ENCODE results near the gene ATP10D. TPM values are rescaled to one million over a fixed set of nuclear protein-coding genes. Genes with fewer than 3 reads are reported as not detected.

Gene ATP10D
- total RNA-seq, 4 donors from 2014 or later = 32.4 to 65.6 (median 39.3) TPM

DNA sequence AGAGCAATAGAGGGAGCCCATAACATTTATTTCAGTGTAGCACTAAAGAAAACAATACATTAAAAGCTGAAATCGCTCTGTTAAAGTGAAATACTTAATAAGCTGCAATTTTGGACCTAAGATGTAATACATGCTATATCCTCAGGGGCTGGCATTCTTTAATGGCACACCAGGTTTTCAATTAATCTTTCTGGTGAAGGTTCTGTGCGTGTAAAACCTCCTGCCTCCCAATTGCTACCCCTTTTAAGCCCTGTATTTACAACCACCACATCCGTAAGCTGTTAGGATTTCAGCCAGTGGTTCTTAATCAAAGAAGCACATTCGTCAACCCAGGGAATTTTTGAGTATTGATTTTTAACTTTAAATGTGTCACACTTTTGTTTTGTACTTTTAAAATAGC is 14.0 kb upstream of the ATP10D start:
- intact Hi-C loops (cut with DNase I; ENCODE audit: low total_unique reads) = no loop called here
- WGBS, 2 donors = 35 to 47% methylated on average over 4 of the region's 4 CpGs
- no peak for DNase-seq (ENCODE audit: low spot score in 2 of 2)
- TF ChIP-seq POLR2A (IDR thresholded peaks at IDR 0.05) = no peak
- TF ChIP-seq, protein P1, sequence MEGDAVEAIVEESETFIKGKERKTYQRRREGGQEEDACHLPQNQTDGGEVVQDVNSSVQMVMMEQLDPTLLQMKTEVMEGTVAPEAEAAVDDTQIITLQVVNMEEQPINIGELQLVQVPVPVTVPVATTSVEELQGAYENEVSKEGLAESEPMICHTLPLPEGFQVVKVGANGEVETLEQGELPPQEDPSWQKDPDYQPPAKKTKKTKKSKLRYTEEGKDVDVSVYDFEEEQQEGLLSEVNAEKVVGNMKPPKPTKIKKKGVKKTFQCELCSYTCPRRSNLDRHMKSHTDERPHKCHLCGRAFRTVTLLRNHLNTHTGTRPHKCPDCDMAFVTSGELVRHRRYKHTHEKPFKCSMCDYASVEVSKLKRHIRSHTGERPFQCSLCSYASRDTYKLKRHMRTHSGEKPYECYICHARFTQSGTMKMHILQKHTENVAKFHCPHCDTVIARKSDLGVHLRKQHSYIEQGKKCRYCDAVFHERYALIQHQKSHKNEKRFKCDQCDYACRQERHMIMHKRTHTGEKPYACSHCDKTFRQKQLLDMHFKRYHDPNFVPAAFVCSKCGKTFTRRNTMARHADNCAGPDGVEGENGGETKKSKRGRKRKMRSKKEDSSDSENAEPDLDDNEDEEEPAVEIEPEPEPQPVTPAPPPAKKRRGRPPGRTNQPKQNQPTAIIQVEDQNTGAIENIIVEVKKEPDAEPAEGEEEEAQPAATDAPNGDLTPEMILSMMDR (IDR thresholded peaks at IDR 0.05) = no peak
- H3K4me3 ChIP-seq (ENCODE audit: low read depth, poor library complexity, severe bottlenecking) = no peak overlapping the region

DNA sequence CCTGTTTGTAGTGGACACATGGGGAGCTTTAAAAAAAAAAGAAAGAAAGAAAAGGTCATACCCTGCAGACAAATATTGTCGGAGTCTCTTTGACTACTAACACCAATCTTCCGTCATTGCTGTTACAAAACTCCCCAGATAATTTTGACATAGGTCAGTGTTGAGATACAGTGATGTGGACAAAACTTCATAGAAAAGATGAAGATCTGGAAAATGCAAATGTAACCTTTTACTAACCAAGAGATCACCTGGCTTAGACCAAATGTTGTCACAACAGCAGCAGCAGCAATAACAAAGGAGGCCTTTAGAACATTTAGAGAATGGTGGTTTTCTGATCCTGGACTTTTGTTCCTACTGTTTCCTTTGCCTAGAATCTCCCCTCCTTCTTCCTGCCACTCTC is 13.5 kb upstream of the ATP10D start:
- DNase-seq (ENCODE audit: low spot score in 2 of 2) = no peak
- WGBS, 2 donors = 79 to 89% methylated on average over 2 of the region's 2 CpGs
- H3K4me3 ChIP-seq (ENCODE audit: low read depth, poor library complexity, severe bottlenecking) = no peak overlapping the region
- intact Hi-C loops (cut with DNase I; ENCODE audit: low total_unique reads) = no loop called here
- TF ChIP-seq, protein P1 (IDR thresholded peaks at IDR 0.05) = no peak
- no peak for TF ChIP-seq POLR2A (IDR thresholded peaks at IDR 0.05)

DNA sequence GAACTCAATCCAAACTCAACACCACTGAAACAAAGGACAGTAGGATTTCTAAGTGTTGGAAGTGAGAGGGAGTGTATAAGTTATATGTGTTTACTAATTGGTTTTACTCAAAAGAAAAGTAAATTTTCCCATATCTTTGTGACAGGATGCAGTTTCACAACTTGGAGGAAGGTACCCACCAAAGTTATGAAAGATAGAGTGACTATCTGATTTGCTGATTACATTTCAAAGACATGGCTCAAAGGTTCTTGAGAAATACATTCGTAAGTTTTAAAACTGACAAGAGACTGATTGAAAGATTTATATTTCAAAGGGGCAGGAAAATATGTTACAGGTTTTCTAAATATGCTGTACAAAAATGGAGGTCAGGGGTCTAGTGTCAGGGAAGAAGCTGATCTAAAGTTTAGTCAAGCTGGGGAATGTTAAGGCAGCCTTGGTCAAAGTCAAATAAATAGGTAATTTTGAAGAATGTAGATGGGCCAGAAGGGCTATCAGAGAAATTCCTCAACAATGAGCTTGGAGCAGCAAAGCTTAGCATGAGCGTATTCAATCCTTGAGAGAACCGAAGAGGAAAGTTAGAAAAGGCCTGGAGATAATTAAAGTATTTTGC is 11.8 kb upstream of the ATP10D start:
- intact Hi-C loops (cut with DNase I; ENCODE audit: low total_unique reads) = no loop called here
- TF ChIP-seq, protein P1 (IDR thresholded peaks at IDR 0.05) = no peak
- TF ChIP-seq POLR2A (IDR thresholded peaks at IDR 0.05) = no peak
- no peak for DNase-seq (ENCODE audit: low spot score in 2 of 2)
- WGBS, 2 donors = 81 to 90% methylated on average over 3 of the region's 3 CpGs
- no peak overlapping the region for H3K4me3 ChIP-seq (ENCODE audit: low read depth, poor library complexity, severe bottlenecking)

DNA sequence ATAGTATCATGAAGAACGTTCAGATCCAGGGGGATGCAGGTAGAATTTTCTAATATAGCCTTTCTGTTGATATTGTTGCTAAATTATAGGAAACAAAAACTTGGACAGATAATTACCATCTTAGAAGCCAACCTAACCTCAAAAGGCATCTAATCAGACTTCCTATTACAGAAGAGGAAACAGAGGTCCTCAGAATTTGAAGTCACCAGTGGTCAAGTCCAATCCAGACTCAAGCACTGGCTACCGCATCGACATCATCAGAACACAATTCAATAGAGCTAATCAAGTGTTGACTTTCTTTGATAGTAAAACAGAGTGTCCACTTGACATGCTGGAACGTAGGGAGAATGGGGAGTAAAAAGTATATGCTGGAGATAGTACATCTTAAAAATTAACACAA is 10.3 kb upstream of the ATP10D start:
- TF ChIP-seq POLR2A (IDR thresholded peaks at IDR 0.05) = no peak
- TF ChIP-seq, protein P1 (IDR thresholded peaks at IDR 0.05) = no peak
- no peak for DNase-seq (ENCODE audit: low spot score in 2 of 2)
- 83 to 84% methylated on average over 4 of the region's 4 CpGs for WGBS, 2 donors
- intact Hi-C loops (cut with DNase I; ENCODE audit: low total_unique reads) = no loop called here
- no peak overlapping the region for H3K4me3 ChIP-seq (ENCODE audit: low read depth, poor library complexity, severe bottlenecking)

DNA sequence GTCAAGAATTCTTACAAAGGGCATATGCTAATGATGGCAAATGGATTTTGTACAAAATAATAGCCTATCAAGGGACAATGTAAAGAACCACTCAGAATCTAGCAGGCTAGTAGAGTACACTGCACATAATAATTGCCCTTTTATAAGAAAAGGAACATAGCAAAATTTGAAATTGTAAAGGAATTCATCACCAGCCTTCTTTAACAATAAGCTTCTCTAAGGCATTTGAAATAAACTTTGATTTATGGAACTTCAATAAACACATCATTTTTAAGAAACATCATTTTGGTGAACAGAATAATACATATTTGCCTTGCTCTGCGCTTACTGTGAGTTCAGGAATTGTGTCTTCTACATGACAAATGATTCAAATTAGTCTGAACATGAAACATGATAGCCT is 9.7 kb upstream of the ATP10D start:
- TF ChIP-seq, protein P1 (IDR thresholded peaks at IDR 0.05) = no peak
- no peak for TF ChIP-seq POLR2A (IDR thresholded peaks at IDR 0.05)
- intact Hi-C loops (cut with DNase I; ENCODE audit: low total_unique reads) = no loop called here

DNA sequence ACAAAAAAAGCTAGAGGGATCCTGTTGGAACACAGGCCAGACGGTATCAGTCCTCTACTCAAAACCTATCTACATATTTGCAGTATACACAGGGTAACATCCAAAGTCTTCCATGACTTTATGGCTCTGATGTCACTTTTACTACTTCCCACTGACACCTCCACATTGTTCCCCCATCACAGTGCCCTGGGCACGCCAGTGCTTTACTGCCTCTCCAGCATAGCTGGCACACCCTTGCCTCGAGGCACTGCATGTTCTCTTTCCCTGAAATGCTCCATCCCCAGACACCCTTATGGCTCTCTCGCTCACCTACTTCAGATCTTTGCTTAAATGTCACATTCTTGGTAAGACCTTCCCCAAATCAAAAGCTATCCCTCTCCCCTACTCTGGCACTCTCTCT is 6.3 kb upstream of the ATP10D start:
- no peak for DNase-seq (ENCODE audit: low spot score in 2 of 2)
- WGBS, 2 donors = 61 to 72% methylated on average over 4 of the region's 4 CpGs

More for the DNA sequence above, 9.7 kb upstream of the ATP10D start:
- H3K4me3 ChIP-seq (ENCODE audit: low read depth, poor library complexity, severe bottlenecking) = no peak overlapping the region
- no peak for DNase-seq (ENCODE audit: low spot score in 2 of 2)
- WGBS, 2 donors = 88 to 91% methylated on average over 1 of the region's 1 CpG

More for the DNA sequence above, 6.3 kb upstream of the ATP10D start:
- intact Hi-C loops (cut with DNase I; ENCODE audit: low total_unique reads) = no loop called here
- no peak overlapping the region for H3K4me3 ChIP-seq (ENCODE audit: low read depth, poor library complexity, severe bottlenecking)
- TF ChIP-seq POLR2A (IDR thresholded peaks at IDR 0.05) = no peak
- TF ChIP-seq, protein P1 (IDR thresholded peaks at IDR 0.05) = no peak

Data from lower leg skin (tissue), 4 donors.